Measurements from ENCODE around the gene ATF6.

ATF6 gene

DNA sequence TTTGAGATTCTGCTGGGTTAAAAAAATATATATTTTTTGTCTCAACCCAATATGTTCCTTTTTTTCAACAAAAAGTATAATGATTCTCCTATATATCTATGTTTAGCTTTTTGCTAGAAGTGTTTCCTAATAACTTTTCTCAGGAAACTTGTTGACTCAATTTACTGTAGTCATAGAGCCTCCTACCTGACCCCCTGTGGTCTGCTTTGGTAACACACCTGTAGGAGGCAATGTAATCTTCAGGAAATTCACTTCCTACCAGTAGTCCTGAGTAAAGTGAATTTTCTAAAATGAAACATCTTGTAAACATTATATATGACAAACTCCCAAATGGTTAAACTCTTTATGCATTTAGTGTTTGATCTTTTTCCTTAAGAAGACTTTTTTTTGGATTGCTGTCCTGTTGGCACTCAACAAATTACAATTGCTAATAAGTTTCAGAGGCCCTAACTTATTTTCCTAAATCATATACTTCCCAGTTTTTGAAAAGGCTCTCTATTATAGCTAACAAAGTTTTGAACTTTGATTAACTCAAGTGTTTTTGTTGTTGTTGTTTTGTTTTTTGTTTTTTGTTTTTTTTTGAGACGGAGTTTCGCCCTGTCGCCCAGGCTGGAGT, 139.3 kb downstream of the ATF6 start:
- peak; percentile 2 for DNase-seq

DNA sequence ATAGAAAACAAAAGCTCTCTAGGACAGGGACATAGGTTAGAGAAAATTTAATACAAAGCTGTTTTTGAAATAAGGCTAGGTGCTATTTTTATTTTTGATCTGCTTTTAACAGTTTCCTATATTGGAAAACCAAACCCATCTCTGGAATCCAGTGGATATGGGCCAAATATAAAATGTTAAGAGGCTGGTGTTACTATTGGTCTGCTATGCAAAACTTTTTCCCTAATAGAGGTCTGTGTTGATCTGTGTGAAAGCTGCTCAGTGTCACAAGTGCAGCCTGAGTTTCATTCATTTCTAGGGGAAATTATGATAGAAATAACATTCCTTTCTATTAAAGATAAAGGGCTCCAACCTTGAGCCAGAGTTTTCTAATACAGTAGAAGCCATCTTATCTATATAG, 141.1 kb downstream of the ATF6 start:
- DNase-seq: no peak

DNA sequence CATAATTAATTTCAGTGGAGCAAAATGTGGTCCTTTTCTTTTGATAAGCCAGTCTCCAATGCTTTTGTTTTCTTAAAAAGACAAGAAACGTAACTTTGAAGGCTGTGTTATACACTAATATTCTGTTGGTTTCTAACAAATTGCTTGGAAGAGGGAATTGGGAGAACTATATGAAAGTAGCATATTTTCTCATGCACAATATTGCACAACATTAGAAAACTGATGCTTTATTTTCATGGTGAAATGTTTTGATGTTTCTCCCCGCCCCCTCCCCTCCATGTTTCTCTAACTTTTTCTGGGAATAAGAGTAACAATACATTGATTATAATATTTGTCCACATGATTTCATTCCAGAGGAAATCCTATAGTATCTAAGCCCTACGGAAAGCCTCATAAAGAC, 142.1 kb downstream of the ATF6 start:
- DNase-seq: no peak

DNA sequence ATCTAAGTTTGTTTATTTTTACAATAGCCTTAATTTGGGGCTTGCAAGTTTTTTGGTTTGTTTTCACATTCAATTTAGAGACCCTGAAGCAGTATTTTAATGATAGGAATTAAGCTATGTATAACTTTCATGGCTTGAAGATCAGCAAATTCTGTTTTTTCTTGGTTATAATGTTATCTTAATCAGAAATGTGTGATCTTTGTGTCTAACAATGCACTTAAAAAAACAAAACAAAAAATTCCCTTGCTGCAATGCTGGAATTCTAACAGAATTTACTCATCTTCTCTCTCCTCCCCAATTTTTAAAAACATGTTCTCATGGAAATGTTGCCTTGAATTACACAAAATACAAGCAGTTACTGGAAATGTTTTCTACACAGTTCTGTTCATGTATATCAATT, 144.5 kb downstream of the ATF6 start:
- DNase-seq: no peak

DNA sequence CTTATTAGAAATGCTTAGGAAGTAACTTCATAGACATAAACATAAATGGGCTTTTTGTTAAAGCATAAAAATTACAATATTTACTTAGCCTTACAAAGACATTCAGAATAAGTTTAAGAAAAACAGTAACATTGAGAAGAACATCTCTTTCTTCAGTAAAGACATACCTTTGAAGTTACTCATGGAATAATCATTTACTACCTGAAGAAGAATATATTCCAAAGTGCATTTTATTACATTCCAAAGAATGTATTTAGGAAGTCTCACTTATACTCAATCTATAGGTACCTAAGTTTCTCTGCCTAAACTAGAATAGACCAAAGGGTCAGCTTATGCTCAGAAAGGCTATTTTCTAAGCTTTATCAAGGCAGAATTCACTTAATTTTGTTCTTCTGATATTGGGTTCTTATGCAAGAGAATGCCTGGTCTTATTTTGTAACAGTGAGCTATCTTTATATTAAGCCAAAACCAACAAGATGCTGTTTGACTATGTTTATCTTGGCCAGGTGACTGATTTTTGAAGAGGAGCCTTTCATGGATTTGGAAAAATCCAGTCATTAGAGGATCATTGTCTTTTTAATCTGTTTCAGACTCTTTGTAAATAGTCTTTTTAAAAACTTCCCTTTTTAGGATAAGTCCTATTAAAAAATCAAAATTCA, 147.5 kb downstream of the ATF6 start:
- no peak for DNase-seq

DNA sequence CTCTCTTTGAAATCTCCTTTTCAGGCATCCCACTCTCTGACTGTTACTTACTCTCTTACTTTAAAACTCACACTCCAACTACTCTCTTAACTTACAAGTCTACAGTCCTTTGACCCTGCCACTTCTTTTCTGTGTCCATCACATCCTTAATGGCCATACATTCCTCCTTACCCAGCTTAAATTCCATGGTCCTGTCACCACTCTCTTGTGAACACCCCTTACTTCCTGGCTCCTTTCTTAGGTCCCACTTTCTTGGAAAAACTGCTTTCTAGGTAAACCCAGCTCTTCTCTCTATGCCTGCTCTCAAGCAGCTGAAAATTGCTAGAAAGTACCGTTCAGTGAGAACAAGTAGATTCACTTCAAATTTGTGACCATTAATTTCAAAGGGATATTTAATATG, 148.5 kb downstream of the ATF6 start:
- no peak for DNase-seq

DNA sequence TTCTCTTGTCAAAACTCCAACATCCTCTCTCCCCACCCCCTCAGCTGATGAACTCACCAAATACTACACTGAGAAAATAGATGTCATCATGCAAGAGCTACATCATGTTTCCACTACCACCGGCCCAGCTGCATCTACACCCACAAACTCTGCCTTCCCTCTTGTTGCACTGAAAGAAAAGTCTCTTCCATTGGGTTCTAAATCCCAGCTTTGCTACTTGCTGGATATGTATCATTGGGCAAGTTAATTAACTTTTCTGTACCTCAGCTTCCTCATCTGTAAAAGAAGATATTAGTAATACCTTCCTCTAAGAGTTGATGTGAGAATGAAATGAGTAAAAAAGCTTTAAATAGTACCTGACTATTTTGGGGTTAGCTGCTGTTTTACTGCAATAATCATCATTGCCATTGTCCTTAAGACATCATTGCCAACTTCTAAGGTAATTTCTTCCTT, 149.0 kb downstream of the ATF6 start:
- DNase-seq: no peak

DNA sequence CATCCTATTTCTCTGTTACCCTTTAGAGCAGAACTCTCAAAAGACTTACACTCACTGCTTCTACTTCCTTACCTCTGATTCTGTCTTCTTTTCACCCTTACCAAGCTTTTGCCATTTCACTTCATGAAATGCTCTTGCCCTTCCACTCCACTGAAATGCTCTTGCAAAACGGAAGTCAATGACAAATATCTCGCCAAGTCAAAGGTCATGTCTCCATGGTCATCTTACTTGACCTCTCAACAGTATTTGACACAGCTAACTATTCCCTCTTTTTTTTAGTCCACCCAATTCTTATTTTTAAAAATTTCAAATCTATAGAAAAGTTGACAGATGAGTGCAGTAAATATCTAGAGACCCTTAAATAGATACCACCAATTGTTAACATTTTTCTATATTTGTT, 149.9 kb downstream of the ATF6 start:
- no peak for DNase-seq

DNA sequence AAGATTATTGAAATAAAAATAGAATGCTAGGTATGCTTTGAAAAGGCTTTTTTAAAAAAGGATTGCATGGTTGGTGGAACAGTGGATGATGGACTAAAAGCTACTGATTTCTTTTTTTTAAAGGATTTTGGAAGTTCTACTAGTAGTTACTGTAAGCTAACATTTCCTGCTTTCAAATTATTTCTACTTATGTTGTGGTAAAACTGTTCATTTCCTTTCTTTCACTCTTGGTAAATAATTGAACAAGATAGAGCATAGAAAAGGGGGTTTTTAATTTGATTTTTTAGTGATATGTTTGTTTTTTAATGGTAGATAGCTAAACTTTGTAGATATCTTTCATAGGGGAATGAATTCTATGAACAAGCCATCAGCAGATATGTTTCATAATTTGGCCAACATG, 153.1 kb downstream of the ATF6 start:
- no peak for DNase-seq

DNA sequence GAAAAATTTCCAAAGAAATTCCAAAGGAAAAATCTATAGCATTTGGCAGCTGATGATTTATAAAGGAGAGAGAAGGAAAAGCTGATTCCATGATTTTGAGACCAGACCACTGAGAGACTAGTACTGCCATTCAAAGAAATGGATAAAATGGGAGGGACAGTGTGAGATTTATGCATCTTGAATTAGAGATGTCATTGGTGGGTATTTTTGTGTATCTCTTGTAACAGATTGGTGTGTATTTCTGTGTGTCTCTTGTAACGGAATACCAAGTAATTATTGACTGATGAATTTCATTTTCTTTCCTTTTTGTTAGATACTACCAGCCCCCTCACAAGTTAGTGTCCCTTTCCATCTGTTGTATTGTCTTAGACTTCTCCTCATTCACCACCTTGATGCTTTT, 155.4 kb downstream of the ATF6 start:
- DNase-seq: no peak

DNA sequence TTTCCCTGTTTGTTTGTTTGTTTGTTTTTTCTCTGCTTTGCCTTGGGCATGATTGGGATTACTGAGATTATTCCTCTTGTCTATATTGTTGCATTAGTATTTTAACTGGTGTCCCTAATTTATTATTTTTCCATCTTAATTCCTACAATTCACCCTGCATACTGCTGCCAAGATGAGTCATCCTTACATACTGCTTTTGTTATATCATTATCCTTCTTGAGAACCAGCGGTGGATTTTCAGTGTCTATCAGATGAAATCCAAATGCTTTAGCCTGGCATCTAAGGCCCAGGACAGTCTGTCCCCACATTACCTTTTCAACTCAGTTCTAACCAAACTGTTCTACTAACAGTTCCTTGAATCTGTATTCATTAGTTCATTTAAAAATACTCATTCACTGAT, 155.9 kb downstream of the ATF6 start:
- DNase-seq: no peak

DNA sequence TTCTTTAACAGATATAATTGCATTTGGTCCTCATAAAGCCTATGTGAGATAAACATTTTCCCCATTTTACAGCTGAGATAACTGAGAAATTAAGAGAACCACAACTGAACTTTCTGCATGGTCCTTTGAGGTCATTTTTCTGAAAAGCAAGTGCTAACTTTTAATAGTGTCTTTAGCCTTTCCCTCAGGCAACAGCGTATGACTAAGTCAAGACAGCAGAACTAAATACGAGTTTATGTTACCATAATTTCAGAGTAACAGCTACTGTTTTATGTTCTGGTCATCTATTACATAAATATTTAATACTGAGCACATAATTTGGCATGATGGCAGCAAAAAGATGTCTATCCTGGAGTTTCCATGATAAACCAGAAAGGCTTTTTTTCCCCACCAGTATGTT, 161.9 kb downstream of the ATF6 start:
- no peak for DNase-seq

DNA sequence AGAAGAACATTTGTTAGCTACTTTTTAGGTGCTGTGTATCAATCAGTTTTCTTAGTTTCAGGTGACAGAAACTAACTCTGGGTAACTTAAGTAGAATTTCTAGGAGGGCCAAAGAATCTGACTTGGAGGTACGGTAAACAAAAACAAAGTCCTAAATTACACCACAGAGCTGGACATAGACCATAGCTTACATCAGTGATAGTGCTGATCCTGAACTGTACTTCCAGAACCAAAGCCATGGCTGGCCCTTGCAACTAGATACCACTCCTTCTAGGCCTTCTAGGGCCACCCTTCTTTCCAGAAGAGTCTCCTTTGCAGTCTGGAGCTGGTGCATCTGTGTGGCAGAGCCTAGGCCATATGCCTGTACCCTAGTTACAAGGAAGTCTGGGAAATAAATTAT, 163.0 kb downstream of the ATF6 start:
- DNase-seq: no peak

DNA sequence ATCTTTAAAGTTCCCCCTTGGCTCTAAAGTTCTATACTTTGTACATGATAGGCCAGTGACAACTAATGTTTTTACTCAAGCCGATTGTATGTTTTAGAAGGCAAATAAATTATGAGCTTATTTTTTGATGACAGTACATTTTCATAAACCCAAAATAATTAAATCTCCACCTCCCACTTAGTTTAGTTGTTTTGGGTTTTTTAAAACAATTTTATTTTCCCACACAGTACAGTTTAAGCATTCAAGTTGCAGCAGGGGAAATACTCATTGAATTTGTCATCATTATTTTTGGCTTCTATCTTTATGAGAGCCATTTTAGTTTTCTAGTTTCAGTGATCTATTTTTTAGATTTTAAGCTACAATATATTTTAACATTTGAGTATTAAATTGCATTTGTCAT, 163.9 kb downstream of the ATF6 start:
- no peak for DNase-seq

DNA sequence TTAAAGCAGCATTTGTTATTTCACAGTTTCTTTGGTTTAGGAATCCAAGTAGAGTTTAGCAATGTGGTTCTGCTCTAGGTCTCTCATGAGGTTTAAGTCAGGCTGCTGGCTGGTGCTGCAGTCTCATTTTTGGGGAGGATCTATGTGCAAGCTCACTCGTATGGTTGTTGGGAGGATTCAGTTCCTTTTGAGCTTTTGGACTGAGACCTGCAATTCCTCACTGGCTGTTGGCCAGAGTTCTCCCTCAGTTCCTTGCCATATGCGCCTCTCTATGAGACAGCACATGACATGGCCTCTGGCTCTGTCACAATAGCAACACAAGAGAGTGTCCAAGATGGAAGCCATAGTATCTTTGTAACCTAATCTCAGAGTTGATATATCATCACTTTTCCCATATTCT, 166.5 kb downstream of the ATF6 start:
- no peak for DNase-seq

DNA sequence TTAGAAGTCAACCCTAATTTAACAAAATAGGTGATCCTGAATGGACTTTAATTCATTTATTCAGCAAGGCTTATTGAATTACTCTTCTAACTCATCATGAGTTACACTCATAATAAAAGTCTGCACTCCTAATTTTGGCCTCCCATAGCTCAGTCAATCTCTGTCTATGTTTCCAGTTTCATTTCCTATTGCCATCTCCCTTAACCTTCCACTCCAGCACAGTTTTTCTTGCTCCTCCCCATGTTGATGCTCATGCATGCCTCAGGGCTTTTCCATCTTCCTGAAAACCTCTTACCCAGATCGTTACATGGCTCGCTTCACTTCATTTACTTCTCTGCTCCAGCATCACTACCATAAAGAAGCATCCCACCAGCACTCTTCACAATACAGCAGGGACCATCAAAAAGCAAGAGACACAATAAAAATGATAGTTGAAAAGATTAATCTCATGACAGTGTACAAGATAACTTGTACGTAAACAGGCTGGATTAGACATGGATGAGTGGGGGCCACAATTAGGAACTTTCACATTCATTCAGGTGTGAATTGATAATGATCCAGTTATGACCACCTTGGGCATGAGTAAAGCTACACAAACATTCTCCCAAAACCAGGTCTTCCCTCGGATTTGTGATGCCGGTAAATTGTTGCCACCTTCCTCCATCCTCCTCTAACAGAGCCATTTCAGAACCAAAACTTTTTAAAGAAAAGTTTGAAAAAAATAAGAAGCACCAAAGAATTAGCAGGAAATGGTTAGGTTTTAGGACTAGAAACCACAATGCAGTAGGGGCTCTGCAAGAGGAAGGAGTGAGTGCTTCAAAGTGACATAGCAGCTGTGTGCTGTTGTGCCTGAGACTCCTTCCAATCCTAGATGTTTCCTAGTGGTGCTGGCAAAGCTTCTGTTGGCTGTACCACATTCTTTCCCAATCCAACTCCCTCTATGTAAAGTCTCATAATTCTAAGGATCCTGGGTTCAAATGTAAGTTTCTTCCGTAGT, 167.8 kb downstream of the ATF6 start:
- DNase-seq: peak; percentile 47

DNA sequence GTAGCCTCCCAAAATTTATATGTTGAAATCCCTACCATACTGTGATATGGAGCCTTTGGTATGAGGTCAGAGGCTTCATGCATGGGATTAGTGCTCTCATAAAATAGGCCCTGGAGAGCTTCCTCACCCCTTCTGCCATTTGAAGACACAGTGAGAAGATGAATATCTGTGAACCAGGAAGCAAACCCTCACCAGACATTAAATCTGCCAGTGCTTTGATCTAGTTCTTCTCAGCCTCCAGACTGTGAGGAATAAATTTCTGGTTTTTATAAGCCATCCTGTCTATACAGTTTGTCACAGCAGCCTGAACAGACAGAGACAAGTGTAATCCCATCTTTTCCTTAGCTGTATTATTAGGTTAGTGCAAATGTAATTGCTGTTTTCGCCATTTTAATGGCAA, 169.1 kb downstream of the ATF6 start:
- no peak for DNase-seq

DNA sequence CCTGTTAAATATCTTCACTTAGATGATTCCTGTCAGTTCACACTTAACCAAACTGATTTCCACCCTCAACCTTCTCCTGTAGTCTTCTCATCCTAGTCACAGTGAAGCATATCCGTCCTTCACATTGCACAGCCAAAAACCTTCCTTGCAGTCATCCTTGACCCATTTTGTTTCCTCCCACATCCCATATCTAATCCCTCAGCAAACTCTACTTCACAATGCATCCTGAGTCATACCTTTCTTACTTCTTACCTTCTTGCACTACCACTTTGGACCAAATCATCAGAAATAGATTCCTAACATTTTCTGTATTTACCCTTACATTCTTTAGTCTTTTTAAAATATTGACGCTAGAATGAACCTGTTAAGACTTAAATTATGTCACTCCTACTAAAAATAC, 170.7 kb downstream of the ATF6 start:
- no peak for DNase-seq

DNA sequence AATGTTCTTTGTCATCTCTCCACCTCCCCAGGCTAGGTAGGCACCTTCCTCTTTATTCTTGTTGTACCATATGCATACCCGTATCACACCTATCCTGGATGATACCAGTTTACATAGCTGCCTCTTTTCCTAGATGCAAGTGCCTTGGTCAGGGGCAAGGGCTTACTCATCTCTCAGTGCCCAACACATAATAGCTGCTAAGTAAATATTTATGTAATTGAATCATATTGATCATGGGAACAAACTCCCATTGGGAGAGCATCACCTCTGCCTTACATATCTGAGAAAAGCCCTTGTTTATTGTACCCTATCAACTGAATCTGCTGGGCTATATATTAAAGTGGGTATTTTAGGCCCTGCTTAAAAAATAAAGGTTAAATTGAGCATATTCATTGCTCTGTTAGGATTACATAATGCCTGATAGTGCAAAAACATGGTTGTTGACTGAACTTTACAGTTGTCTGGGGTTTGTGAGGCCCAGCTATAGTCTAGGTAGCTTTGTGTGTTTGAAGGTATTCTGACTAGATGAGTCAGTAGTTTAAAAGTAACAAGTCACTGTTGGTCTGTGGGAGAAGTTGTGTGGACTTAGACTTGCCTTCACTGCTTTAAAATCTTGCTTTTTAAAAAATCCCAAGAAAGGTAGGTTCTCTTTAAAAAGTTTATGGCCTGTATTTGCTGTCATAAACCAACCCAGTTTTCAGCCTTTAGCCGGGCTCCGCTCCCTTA, 174.9 kb downstream of the ATF6 start:
- no peak for DNase-seq

DNA sequence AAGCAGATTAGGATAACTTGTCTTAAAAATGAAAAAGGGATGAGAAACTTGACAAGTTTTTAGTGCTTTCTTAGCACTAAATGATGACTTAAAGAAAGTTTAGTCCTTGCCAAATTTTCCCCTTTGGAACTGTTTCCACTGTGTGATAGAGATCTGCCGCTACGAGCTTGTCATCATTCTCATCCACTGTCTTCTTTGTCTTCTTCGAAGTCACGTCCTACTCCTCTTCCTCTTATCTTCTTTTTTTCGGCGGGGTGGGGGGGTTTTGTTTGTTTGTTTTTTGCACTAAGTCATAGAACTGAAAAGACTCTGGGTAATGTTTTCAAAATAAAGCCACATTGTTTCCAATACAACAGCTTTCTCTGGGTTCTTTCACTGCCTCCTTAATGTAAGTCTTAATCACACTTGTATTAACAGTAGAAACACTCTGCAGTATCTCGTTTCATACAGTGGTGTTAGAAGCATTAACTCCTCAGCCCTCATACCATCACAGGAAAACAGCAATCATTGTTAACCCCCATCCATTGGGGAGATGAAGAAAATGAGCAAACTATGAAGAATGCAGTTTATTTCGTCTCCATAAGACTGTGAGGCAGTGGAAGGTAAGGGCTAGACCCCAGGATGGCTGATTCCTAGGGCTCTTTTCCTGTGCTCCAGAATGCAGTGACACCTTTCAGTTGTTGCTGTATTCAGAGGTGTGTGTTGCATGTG, 175.8 kb downstream of the ATF6 start:
- DNase-seq: no peak

DNA sequence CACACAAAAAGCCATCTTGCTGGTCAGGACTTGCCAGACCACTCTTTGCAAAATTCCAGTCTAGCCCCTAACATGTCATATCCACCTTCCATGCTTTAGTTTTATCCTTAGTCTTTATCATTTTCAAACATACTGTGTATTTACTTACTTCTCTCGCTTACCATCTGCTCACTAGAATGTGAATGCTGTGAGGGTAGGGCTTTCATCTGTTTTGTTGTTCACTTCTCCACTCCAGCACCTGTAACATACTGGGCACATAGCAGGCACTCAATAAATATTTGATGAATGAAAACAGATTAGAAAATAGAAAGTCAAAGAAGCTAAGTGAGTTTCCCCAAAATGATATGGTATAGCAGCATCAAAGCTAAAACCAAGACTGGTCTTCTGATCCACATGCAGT, 177.6 kb downstream of the ATF6 start:
- DNase-seq: no peak

DNA sequence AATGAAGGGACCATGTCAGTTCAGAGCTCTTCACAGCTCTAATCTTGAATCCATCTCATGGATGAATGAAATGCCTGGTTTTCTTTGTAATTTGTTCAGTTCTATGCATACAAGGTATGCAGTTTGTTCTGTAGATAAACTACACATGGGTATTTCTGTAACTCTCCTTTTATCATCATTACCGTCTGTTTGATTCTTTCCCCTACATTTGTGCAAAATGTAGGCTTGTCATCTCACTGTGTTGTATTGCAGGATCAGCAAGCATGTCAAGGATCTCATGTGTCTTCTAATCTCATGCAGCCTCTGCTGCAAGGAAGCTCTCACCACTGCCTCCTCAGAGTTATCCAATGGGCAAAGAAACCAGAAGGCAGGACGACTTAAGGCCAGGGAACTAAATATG, 178.3 kb downstream of the ATF6 start:
- no peak for DNase-seq

Data from central memory CD4-positive, alpha-beta T cell (primary cell).